HepG2 (cell line): ENCODE data around the gene SMPD1. TPM values are rescaled to one million over a fixed set of nuclear protein-coding genes. Genes with fewer than 3 reads are reported as not detected.

ENCODE experiments used
- DPF2 ChIP-seq: sonication (generic); formaldehyde crosslinking; IDR thresholded peaks from 2 replicates; pipeline ENCODE4 v1.4.0; 2020; ENCODE audit warnings: mild to moderate bottlenecking, low read depth, missing genetic modification reagents, borderline replicate concordance
- EED ChIP-seq: sonication (generic); formaldehyde crosslinking; IDR thresholded peaks from 2 replicates; pipeline ENCODE4 v1.5.0; 2020; ENCODE audit warnings: mild to moderate bottlenecking, missing genetic modification reagents
- ELF3 ChIP-seq: IDR thresholded peaks from 2 replicates; pipeline ENCODE4 v1.6.1; 2016; ENCODE audit warnings: missing genetic modification reagents, missing compliant biosample characterization
- KDM6A ChIP-seq: IDR thresholded peaks from 2 replicates; pipeline ENCODE4 v1.6.1; 2016; ENCODE audit warnings: low read depth
- MEIS1 ChIP-seq: sonication (generic); formaldehyde crosslinking; IDR thresholded peaks from 2 replicates; pipeline ENCODE4 v1.9.0; 2021; ENCODE audit warnings: mild to moderate bottlenecking, missing genetic modification reagents, moderate library complexity, borderline replicate concordance
- RFXANK ChIP-seq: IDR thresholded peaks from 2 replicates; pipeline ENCODE4 v1.6.1; 2016
- SMYD3 ChIP-seq: sonication (generic); formaldehyde crosslinking; IDR thresholded peaks from 2 replicates; pipeline ENCODE4 v1.8.1; 2023; ENCODE audit warnings: mild to moderate bottlenecking, missing genetic modification reagents
- SOX13 ChIP-seq, 3 experiments: fragments of 450-650 bp in 1 of 3; sonication (generic) in 1 of 3; formaldehyde crosslinking in 1 of 3; IDR thresholded peaks in 2 of 3; conservative IDR thresholded peaks in 1 of 3; 2 replicates each; pipeline versions ENCODE4 v1.5.0 to v1.6.1; 2016 to 2020; ENCODE audit warnings: antibody characterized with exemption in 1 of 3, mild to moderate bottlenecking in 1 of 3, missing compliant biosample characterization in 1 of 3, missing genetic modification reagents in 1 of 3, moderate library complexity in 1 of 3
- TCF7L2 ChIP-seq: IDR thresholded peaks from 2 replicates; pipeline ENCODE4 v1.6.1; 2011; ENCODE audit warnings: mild to moderate bottlenecking, low read depth, low read length, moderate library complexity
- TEAD3 ChIP-seq: optimal IDR thresholded peaks from 2 replicates; pipeline ENCODE3; 2016; ENCODE audit warnings: borderline replicate concordance
- TP53 ChIP-seq: sonication (generic); formaldehyde crosslinking; conservative IDR thresholded peaks from 2 replicates; pipeline ENCODE4 v1.4.0; 2020; ENCODE audit warnings: missing genetic modification reagents
- ZFP82 ChIP-seq: sonication (generic); formaldehyde crosslinking; IDR thresholded peaks from 2 replicates; pipeline ENCODE4 v1.5.1; 2020; ENCODE audit warnings: mild to moderate bottlenecking, missing genetic modification reagents, borderline replicate concordance
- ZNF10 ChIP-seq: sonication (generic); formaldehyde crosslinking; IDR thresholded peaks from 2 replicates; pipeline ENCODE4 v1.4.0; 2020; ENCODE audit warnings: mild to moderate bottlenecking, low read depth, missing genetic modification reagents, borderline replicate concordance
- ZNF251 ChIP-seq: sonication (generic); formaldehyde crosslinking; IDR thresholded peaks from 2 replicates; pipeline ENCODE4 v1.9.0; 2021; ENCODE audit warnings: mild to moderate bottlenecking, missing genetic modification reagents
- ZNF256 ChIP-seq: sonication (generic); formaldehyde crosslinking; conservative IDR thresholded peaks from 2 replicates; pipeline ENCODE4 v1.4.0; 2020; ENCODE audit warnings: missing genetic modification reagents
- ZNF274 ChIP-seq: sonication (generic); formaldehyde crosslinking; IDR thresholded peaks from 2 replicates; pipeline ENCODE4 v1.5.1; 2020; ENCODE audit warnings: mild to moderate bottlenecking, missing genetic modification reagents
- polyA plus RNA-seq, 8 experiments: library from polyadenylated mRNA; depleted of rRNA in 3 of 8; stranded (reverse) in 7 of 8; unstranded in 1 of 8; fragments of >200 nt; fragmentation: Illumina TruSeq in 4 of 8; extraction: Trizol in 4 of 8; gene quantifications; 2 replicates each; pipeline versions ENCODE4 v1.2.1 to v1.2.3, GENCODE V29; 2011 to 2016; ENCODE audit warnings: low read depth in 4 of 8, missing spikeins in 1 of 8, mixed read lengths in 1 of 8; ENCODE audit not compliant: insufficient read depth in 1 of 8
- total RNA-seq, 5 experiments: library from RNA; depleted of rRNA; stranded (reverse); fragments of >200 nt; fragmentation: Illumina TruSeq; extraction: Trizol; gene quantifications; 2 replicates each; pipeline ENCODE4 v1.2.3, GENCODE V29; 2016; ENCODE audit warnings: low read depth in 1 of 5
- TF ChIP-seq, protein P1 (sequence below): sonication (generic); formaldehyde crosslinking; IDR thresholded peaks from 2 replicates; pipeline ENCODE4; 2020; ENCODE audit warnings: missing genetic modification reagents, mild to moderate bottlenecking, borderline replicate concordance
- TF ChIP-seq, protein P2 (sequence below): IDR thresholded peaks from 2 replicates; pipeline ENCODE4 v1.6.1; 2016; ENCODE audit warnings: missing biosample characterization, missing genetic modification reagents, low read depth
- TF ChIP-seq, protein P3 (sequence below): sonication (generic); formaldehyde crosslinking; IDR thresholded peaks from 2 replicates; pipeline ENCODE4 v1.4.0; 2020; ENCODE audit warnings: missing genetic modification reagents, borderline replicate concordance
- TF ChIP-seq, protein P4 (sequence below): sonication (generic); formaldehyde crosslinking; IDR thresholded peaks from 2 replicates; pipeline ENCODE4 v1.4.0; 2020; ENCODE audit warnings: mild to moderate bottlenecking, missing genetic modification reagents
- TF ChIP-seq, protein P5 (sequence below): sonication (generic); formaldehyde crosslinking; IDR thresholded peaks from 2 replicates; pipeline ENCODE4 v1.5.1; 2020; ENCODE audit warnings: mild to moderate bottlenecking, missing genetic modification reagents, moderate library complexity

Gene SMPD1
- total and polyA plus RNA-seq, 2 of the 13 experiments (the other 11 are each of a cell fraction or from before 2014, with no cell fraction given) = 6.3 to 8.4 TPM

DNA sequence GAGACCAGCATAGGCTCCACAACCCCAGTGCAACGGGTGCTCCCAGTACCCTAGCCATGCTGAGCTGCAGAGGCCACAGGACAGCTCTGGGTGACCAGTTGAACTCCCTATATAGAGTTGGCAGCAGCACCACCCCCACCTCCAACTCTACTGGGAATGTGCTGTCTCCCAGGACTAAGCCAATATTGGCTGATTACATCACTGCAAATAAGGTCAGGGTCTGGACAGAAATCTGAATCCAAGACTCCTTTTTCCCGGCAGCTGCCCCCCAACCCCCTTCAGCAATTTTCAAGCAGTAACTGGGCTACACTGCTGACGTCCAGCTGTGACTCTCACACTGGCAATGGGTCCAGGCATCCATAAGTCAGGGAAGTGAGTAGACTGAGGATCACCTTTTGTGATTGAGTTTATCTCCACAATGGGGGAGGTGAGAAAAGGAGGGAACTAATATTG, 50.7 kb downstream of the SMPD1 start, which contains the start of gene HPX (continued):
- TF ChIP-seq, protein P1, sequence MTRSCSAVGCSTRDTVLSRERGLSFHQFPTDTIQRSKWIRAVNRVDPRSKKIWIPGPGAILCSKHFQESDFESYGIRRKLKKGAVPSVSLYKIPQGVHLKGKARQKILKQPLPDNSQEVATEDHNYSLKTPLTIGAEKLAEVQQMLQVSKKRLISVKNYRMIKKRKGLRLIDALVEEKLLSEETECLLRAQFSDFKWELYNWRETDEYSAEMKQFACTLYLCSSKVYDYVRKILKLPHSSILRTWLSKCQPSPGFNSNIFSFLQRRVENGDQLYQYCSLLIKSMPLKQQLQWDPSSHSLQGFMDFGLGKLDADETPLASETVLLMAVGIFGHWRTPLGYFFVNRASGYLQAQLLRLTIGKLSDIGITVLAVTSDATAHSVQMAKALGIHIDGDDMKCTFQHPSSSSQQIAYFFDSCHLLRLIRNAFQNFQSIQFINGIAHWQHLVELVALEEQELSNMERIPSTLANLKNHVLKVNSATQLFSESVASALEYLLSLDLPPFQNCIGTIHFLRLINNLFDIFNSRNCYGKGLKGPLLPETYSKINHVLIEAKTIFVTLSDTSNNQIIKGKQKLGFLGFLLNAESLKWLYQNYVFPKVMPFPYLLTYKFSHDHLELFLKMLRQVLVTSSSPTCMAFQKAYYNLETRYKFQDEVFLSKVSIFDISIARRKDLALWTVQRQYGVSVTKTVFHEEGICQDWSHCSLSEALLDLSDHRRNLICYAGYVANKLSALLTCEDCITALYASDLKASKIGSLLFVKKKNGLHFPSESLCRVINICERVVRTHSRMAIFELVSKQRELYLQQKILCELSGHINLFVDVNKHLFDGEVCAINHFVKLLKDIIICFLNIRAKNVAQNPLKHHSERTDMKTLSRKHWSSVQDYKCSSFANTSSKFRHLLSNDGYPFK (CRISPR knock-in tag) = no peak
- TF ChIP-seq ZNF256 (CRISPR knock-in tag) = no peak
- peak; percentile 53; the same call in 1 of the 2 replicates for TF ChIP-seq DPF2 (CRISPR knock-in tag)
- TF ChIP-seq, protein P2, sequence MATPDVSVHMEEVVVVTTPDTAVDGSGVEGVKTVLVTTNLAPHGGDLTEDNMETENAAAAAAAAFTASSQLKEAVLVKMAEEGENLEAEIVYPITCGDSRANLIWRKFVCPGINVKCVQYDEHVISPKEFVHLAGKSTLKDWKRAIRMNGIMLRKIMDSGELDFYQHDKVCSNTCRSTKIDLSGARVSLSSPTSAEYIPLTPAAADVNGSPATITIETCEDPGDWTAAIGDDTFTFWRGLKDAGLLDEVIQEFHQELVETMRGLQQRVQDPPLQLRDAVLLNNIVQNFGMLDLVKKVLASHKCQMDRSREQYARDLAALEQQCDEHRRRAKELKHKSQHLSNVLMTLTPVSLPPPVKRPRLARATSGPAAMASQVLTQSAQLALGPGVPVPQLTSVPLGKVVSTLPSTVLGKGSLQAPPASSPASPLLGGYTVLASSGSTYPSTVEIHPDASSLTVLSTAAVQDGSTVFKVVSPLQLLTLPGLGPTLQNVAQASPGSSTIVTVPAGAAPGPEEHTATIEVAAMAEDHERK (CRISPR knock-in tag) = no peak
- no peak for TF ChIP-seq ZNF251 (CRISPR knock-in tag)
- no peak for TF ChIP-seq ZNF10 (CRISPR knock-in tag)
- TF ChIP-seq KDM6A (CRISPR knock-in tag) = peak; percentile 85; the same call in 1 of the 2 replicates
- TF ChIP-seq, protein P3, sequence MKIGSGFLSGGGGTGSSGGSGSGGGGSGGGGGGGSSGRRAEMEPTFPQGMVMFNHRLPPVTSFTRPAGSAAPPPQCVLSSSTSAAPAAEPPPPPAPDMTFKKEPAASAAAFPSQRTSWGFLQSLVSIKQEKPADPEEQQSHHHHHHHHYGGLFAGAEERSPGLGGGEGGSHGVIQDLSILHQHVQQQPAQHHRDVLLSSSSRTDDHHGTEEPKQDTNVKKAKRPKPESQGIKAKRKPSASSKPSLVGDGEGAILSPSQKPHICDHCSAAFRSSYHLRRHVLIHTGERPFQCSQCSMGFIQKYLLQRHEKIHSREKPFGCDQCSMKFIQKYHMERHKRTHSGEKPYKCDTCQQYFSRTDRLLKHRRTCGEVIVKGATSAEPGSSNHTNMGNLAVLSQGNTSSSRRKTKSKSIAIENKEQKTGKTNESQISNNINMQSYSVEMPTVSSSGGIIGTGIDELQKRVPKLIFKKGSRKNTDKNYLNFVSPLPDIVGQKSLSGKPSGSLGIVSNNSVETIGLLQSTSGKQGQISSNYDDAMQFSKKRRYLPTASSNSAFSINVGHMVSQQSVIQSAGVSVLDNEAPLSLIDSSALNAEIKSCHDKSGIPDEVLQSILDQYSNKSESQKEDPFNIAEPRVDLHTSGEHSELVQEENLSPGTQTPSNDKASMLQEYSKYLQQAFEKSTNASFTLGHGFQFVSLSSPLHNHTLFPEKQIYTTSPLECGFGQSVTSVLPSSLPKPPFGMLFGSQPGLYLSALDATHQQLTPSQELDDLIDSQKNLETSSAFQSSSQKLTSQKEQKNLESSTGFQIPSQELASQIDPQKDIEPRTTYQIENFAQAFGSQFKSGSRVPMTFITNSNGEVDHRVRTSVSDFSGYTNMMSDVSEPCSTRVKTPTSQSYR (CRISPR knock-in tag) = peak; percentile 98
- 0 out of 2 replicates have a peak, but pooled peaks have one; percentile 18 for TF ChIP-seq ZFP82 (CRISPR knock-in tag)
- no peak for TF ChIP-seq TCF7L2
- TF ChIP-seq TEAD3 (CRISPR knock-in tag) = peak; percentile 69
- 0 out of 2 replicates have a peak, but pooled peaks have one; percentile 18 for TF ChIP-seq ELF3 (CRISPR knock-in tag)
- TF ChIP-seq ZNF274 = no peak
- TF ChIP-seq MEIS1 (CRISPR knock-in tag) = no peak
- TF ChIP-seq, protein P4, sequence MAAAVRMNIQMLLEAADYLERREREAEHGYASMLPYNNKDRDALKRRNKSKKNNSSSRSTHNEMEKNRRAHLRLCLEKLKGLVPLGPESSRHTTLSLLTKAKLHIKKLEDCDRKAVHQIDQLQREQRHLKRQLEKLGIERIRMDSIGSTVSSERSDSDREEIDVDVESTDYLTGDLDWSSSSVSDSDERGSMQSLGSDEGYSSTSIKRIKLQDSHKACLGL (CRISPR knock-in tag) = no peak
- TF ChIP-seq EED (CRISPR knock-in tag) = no peak
- TF ChIP-seq SOX13 (IDR thresholded peaks at IDR 0.05) = no peak
- TF ChIP-seq SOX13 (CRISPR knock-in tag; conservative IDR thresholded peaks at IDR 0.05 in 1 of 2, IDR thresholded peaks at IDR 0.05 in 1 of 2) = peak in 1 of 2 experiments; percentile 81; a peak in 2 of 4 replicates
- no peak for TF ChIP-seq RFXANK (CRISPR knock-in tag)
- TF ChIP-seq, protein P5, sequence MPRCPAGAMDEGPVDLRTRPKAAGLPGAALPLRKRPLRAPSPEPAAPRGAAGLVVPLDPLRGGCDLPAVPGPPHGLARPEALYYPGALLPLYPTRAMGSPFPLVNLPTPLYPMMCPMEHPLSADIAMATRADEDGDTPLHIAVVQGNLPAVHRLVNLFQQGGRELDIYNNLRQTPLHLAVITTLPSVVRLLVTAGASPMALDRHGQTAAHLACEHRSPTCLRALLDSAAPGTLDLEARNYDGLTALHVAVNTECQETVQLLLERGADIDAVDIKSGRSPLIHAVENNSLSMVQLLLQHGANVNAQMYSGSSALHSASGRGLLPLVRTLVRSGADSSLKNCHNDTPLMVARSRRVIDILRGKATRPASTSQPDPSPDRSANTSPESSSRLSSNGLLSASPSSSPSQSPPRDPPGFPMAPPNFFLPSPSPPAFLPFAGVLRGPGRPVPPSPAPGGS (CRISPR knock-in tag) = no peak
- TF ChIP-seq SMYD3 (CRISPR knock-in tag) = no peak
- TF ChIP-seq TP53 = no peak
